AG09319 (cell line): ENCODE measurements around the gene TSKU.
"Not testable (repeated sequence)": the region's sequence is repeated elsewhere in the genome, so short reads cannot be mapped to it uniquely, and the experiment has no call there.

ENCODE experiments used
- DNase-seq: peaks from one replicate; pipeline ENCODE4 v3.0.0-alpha.2; 2010; ENCODE audit warnings: low read depth; ENCODE audit errors: extremely low read depth
- CTCF ChIP-seq: IDR thresholded peaks from 2 replicates; pipeline ENCODE4 v1.5.1; 2011; ENCODE audit warnings: low read depth, mild to moderate bottlenecking, inconsistent platforms, low read length, moderate library complexity

Gene TSKU

GRCh38 chr11:76814414-76814813 lies 31.3 kb downstream of the TSKU start:
- TF ChIP-seq CTCF: no peak
- no peak for DNase-seq

- not testable (repeated sequence) for DNase-seq
These were observed 32.5 kb downstream of the TSKU start for GRCh38 chr11:76815678-76816077.

- no peak for TF ChIP-seq CTCF
These were observed 37.0 kb downstream of the TSKU start for GRCh38 chr11:76820184-76820566.

GRCh38 chr11:76821396-76821795 lies 38.2 kb downstream of the TSKU start:
- not testable (repeated sequence) for DNase-seq

More at GRCh38 chr11:76820184-76820566, 37.0 kb downstream of the TSKU start:
- no peak for DNase-seq

- no peak for DNase-seq
These were observed 39.2 kb downstream of the TSKU start for GRCh38 chr11:76822406-76822805.

GRCh38 chr11:76823481-76824028 lies 40.4 kb downstream of the TSKU start:
- DNase-seq: no peak
- no peak for TF ChIP-seq CTCF

More at GRCh38 chr11:76822406-76822805, 39.2 kb downstream of the TSKU start:
- no peak for TF ChIP-seq CTCF

GRCh38 chr11:76824083-76824939 lies 41.2 kb downstream of the TSKU start:
- no peak for DNase-seq
- no peak for TF ChIP-seq CTCF

GRCh38 chr11:76824980-76825725 lies 42.0 kb downstream of the TSKU start:
- no peak for DNase-seq

More at GRCh38 chr11:76824980-76825725, 42.0 kb downstream of the TSKU start:
- TF ChIP-seq CTCF: no peak
